A673 (cell line): Measurements from ENCODE around the gene LPA.
"Not testable (repeated sequence)": the region's sequence is repeated elsewhere in the genome, so short reads cannot be mapped to it uniquely, and the experiment has no call there.

Source experiments
- EZH2 ChIP-seq: fragments of 200-600 bp; sonication (generic); IDR thresholded peaks from 2 replicates; pipeline ENCODE4 v1.6.1; 2017; ENCODE audit warnings: borderline replicate concordance, low read depth, mild to moderate bottlenecking, mixed read lengths, antibody characterized with exemption, low read length; ENCODE audit not compliant: poor library complexity, severe bottlenecking
- TF ChIP-seq, protein P1 (sequence below): fragments of 300-800, 200-600 bp; sonication (generic); conservative IDR thresholded peaks from 2 replicates; pipeline ENCODE4 v1.5.1; 2017; ENCODE audit warnings: low read depth, mild to moderate bottlenecking, antibody characterized with exemption, low read length, moderate library complexity, mixed read lengths

GRCh38 chr6:160701918-160702680 lies 38.0 kb upstream of the LPA start, which contains the start of gene PLG:
- not testable (repeated sequence) for TF ChIP-seq EZH2
- TF ChIP-seq, protein P1, sequence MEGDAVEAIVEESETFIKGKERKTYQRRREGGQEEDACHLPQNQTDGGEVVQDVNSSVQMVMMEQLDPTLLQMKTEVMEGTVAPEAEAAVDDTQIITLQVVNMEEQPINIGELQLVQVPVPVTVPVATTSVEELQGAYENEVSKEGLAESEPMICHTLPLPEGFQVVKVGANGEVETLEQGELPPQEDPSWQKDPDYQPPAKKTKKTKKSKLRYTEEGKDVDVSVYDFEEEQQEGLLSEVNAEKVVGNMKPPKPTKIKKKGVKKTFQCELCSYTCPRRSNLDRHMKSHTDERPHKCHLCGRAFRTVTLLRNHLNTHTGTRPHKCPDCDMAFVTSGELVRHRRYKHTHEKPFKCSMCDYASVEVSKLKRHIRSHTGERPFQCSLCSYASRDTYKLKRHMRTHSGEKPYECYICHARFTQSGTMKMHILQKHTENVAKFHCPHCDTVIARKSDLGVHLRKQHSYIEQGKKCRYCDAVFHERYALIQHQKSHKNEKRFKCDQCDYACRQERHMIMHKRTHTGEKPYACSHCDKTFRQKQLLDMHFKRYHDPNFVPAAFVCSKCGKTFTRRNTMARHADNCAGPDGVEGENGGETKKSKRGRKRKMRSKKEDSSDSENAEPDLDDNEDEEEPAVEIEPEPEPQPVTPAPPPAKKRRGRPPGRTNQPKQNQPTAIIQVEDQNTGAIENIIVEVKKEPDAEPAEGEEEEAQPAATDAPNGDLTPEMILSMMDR = not testable (repeated sequence)
